ENCODE data around the gene NHLRC4.

NHLRC4 gene

DNA sequence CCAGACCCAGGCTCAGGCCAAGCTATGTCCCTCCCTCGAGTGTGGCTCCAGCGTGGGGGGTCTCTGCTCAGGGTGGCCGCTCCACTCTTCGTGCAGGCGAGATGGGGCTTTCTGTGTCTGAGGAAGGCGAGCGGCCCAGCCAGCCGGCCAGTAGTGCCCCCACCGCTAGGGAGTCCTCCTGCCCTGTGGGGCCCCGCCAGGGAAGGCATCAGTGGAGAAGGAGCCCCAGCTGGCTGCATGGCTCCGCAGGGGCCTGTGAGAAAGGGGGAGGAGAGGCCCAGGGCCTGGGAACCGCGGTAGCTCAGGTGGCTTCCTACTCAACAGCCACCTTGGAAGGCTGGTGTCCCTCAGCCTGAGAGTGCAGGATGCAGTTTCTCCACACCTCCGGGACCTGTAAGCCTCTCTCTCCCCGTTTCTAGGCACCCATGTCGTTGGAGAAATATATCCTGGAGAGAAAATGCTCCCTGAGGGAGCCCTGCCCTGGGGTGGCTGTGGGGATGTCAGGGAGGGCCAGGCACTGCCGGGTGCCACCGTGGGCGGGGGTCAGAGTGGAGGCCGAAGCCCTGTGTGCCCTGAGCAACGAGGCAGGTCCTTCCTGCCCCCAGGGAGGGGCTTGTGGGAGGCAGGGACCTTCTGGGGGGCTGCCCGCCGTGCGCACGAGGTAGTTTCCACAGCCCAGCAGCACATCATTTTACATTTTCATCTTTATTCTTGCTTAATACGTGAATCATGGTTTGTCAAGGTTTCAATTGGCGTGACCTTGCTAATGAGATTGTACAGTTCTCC lies 6.3 kb downstream of the NHLRC4 start:
- TF ChIP-seq POLR2AphosphoS5 (IDR thresholded peaks at IDR 0.05; ENCODE audit: low read depth, low read length) = no peak
- no peak for TF ChIP-seq SPI1 (IDR thresholded peaks at IDR 0.05; ENCODE audit: low read depth, low read length)
- TF ChIP-seq POU2F2 (IDR thresholded peaks at IDR 0.05; ENCODE audit: low read depth, low read length) = no peak
- no peak for TF ChIP-seq TAF1 (IDR thresholded peaks at IDR 0.05; ENCODE audit: low read depth, low read length)
- no peak for TF ChIP-seq POLR2A (IDR thresholded peaks at IDR 0.05; ENCODE audit: low read depth, low read length)
- no peak for TF ChIP-seq PAX5 (IDR thresholded peaks at IDR 0.05; ENCODE audit: insufficient read depth, low read length, severe bottlenecking)
- FAIRE-seq (no peak), DNase-seq (ENCODE audit: insufficient read length, low spot score) (no peak)

DNA sequence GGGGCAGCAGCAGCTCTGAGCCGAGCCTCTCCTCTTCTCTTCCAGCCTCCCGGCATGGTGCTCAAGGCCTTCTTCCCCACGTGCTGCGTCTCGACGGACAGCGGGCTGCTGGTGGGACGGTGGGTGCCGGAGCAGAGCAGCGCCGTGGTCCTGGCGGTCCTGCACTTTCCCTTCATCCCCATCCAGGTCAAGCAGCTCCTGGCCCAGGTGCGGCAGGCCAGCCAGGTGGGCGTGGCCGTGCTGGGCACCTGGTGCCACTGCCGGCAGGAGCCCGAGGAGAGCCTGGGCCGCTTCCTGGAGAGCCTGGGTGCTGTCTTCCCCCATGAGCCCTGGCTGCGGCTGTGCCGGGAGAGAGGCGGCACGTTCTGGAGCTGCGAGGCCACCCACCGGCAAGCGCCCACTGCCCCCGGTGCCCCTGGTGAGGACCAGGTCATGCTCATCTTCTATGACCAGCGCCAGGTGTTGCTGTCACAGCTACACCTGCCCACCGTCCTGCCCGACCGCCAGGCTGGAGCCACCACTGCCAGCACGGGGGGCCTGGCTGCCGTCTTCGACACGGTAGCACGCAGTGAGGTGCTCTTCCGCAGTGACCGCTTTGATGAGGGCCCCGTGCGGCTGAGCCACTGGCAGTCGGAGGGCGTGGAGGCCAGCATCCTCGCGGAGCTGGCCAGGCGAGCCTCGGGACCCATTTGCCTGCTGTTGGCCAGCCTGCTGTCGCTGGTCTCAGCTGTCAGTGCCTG lies 7.4 kb downstream of the NHLRC4 start:
- DNase-seq (ENCODE audit: insufficient read length, low spot score) (no peak), FAIRE-seq (no peak)
- TF ChIP-seq POLR2AphosphoS5 (IDR thresholded peaks at IDR 0.05; ENCODE audit: low read depth, low read length) (no peak), SPI1 (IDR thresholded peaks at IDR 0.05; ENCODE audit: low read depth, low read length) (no peak), POLR2A (IDR thresholded peaks at IDR 0.05; ENCODE audit: low read depth, low read length) (no peak)

DNA sequence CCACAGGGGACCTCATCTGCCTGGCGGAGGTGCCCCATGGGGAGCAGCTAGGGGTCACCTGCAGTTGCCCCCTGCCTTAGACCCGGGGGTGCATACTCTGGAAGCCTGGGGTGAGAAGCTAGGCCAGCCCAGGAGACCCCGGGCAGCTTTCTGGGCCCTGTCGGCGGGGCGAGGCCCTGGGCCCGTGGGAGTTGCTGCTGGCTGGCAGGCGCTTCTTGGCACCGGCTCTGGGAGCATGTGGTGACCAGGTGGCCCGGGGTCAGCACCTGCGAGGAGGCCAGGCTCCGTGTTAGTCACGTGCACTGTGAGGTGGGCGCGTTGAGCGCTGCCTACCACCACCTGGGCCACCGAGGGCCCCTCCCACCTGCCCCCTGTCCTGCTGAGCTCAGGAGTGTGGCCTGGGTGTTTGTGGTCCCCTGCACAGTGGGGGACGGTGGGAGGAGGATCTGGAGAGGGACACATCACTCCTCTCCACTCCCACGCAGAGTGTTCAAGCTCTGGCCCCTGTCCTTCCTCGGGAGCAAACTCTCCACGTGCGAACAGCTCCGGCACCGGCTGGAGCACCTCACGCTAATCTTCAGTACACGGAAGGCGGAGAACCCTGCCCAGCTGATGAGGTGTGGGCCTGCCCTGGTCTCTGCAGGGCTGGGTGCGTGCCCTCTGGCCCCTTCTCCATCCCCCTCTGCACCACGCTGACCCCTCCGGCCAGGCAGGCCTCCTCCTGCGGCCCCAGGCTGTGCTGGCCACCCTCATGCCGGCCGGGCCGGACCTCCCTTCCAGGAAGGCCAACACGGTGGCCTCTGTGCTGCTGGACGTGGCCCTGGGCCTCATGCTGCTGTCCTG lies 8.8 kb downstream of the NHLRC4 start:
- no peak for DNase-seq (ENCODE audit: insufficient read length, low spot score)
- TF ChIP-seq POLR2A (IDR thresholded peaks at IDR 0.05; ENCODE audit: low read depth, low read length) = no peak
- no peak for TF ChIP-seq POLR2AphosphoS5 (IDR thresholded peaks at IDR 0.05; ENCODE audit: low read depth, low read length)
- no peak for TF ChIP-seq SPI1 (IDR thresholded peaks at IDR 0.05; ENCODE audit: low read depth, low read length)
- no peak for TF ChIP-seq POU2F2 (IDR thresholded peaks at IDR 0.05; ENCODE audit: low read depth, low read length)
- no peak for TF ChIP-seq TAF1 (IDR thresholded peaks at IDR 0.05; ENCODE audit: low read depth, low read length)
- no peak for FAIRE-seq

GRCh38 chr16:576197-576822 lies 9.5 kb downstream of the NHLRC4 start:
- no peak for TF ChIP-seq POU2F2 (IDR thresholded peaks at IDR 0.05; ENCODE audit: low read depth, low read length)
- no peak for TF ChIP-seq POLR2AphosphoS5 (IDR thresholded peaks at IDR 0.05; ENCODE audit: low read depth, low read length)
- TF ChIP-seq PAX5 (IDR thresholded peaks at IDR 0.05; ENCODE audit: insufficient read depth, low read length, severe bottlenecking) = no peak
- TF ChIP-seq SPI1 (IDR thresholded peaks at IDR 0.05; ENCODE audit: low read depth, low read length) = no peak
- no peak for TF ChIP-seq POLR2A (IDR thresholded peaks at IDR 0.05; ENCODE audit: low read depth, low read length)
- TF ChIP-seq TAF1 (IDR thresholded peaks at IDR 0.05; ENCODE audit: low read depth, low read length) = no peak
- no peak for FAIRE-seq

GRCh38 chr16:576823-577201 lies 10.0 kb downstream of the NHLRC4 start:
- TF ChIP-seq POU2F2 (IDR thresholded peaks at IDR 0.05; ENCODE audit: low read depth, low read length) = no peak
- TF ChIP-seq TAF1 (IDR thresholded peaks at IDR 0.05; ENCODE audit: low read depth, low read length) = no peak
- no peak for TF ChIP-seq POLR2AphosphoS5 (IDR thresholded peaks at IDR 0.05; ENCODE audit: low read depth, low read length)
- no peak for TF ChIP-seq PAX5 (IDR thresholded peaks at IDR 0.05; ENCODE audit: insufficient read depth, low read length, severe bottlenecking)
- TF ChIP-seq SPI1 (IDR thresholded peaks at IDR 0.05; ENCODE audit: low read depth, low read length) = no peak
- TF ChIP-seq POLR2A (IDR thresholded peaks at IDR 0.05; ENCODE audit: low read depth, low read length) = no peak
- no peak for FAIRE-seq
- no peak for DNase-seq (ENCODE audit: insufficient read length, low spot score)

More at GRCh38 chr16:576197-576822, 9.5 kb downstream of the NHLRC4 start:
- no peak for DNase-seq (ENCODE audit: insufficient read length, low spot score)

DNA sequence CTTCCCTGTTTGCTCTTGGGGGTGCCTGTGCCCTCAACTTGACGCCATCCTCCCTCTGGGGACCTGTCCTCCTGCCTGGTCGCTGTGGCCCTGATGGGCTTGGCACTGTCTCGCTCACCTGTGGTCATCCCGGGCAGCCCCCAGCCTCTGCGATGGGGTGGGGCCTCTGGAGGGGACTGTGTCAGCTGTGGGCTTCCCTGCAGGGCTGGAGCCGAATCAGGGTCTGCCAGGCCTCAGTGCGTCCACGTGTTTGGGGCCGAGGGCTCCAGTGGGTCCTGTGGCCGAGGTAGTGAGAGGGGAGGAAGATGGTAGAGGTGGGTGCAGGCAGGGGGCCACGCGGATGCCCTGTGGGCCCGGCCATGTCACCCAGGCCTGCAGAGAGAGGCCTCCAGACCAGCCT lies 11.0 kb downstream of the NHLRC4 start:
- no peak for FAIRE-seq

DNA sequence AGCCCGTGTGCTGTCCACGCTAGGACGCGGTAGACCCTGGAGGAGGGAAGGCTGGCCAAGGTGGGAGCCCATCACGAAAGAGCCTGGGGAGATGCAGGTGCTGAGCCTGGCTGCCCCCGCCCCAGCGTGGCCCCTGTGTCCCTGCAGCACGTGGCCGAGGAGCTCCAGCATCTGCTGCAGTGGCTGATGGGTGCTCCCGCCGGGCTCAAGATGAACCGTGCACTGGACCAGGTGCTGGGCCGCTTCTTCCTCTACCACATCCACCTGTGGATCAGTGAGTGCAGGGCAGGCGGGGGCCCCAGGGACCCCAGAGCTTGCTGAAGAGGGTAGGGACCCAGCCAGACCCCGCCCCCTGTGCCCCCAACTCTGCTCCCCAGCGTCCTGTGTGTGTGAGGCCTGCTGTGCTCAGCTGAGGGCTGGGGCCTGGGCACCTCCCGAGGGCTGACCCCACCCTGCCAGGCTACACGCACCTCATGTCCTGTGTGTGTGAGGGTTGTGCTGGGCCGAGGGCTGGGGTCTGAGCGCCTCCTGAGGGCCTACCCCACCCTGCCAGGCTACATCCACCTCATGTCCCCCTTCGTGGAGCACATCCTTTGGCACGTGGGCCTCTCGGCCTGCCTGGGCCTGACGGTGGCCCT lies 11.5 kb downstream of the NHLRC4 start:
- no peak for FAIRE-seq
- DNase-seq (ENCODE audit: insufficient read length, low spot score) = no peak
- TF ChIP-seq TAF1 (IDR thresholded peaks at IDR 0.05; ENCODE audit: low read depth, low read length) = no peak
- no peak for TF ChIP-seq POLR2A (IDR thresholded peaks at IDR 0.05; ENCODE audit: low read depth, low read length)
- no peak for TF ChIP-seq POU2F2 (IDR thresholded peaks at IDR 0.05; ENCODE audit: low read depth, low read length)
- no peak for TF ChIP-seq POLR2AphosphoS5 (IDR thresholded peaks at IDR 0.05; ENCODE audit: low read depth, low read length)
- TF ChIP-seq PAX5 (IDR thresholded peaks at IDR 0.05; ENCODE audit: insufficient read depth, low read length, severe bottlenecking) = no peak
- TF ChIP-seq SPI1 (IDR thresholded peaks at IDR 0.05; ENCODE audit: low read depth, low read length) = no peak

More for the DNA sequence above, 11.0 kb downstream of the NHLRC4 start:
- no peak for TF ChIP-seq PAX5 (IDR thresholded peaks at IDR 0.05; ENCODE audit: insufficient read depth, low read length, severe bottlenecking)
- no peak for TF ChIP-seq SPI1 (IDR thresholded peaks at IDR 0.05; ENCODE audit: low read depth, low read length)
- no peak for TF ChIP-seq POU2F2 (IDR thresholded peaks at IDR 0.05; ENCODE audit: low read depth, low read length)
- no peak for TF ChIP-seq POLR2AphosphoS5 (IDR thresholded peaks at IDR 0.05; ENCODE audit: low read depth, low read length)
- TF ChIP-seq POLR2A (IDR thresholded peaks at IDR 0.05; ENCODE audit: low read depth, low read length) = no peak
- TF ChIP-seq TAF1 (IDR thresholded peaks at IDR 0.05; ENCODE audit: low read depth, low read length) = no peak
- no peak for DNase-seq (ENCODE audit: insufficient read length, low spot score)

DNA sequence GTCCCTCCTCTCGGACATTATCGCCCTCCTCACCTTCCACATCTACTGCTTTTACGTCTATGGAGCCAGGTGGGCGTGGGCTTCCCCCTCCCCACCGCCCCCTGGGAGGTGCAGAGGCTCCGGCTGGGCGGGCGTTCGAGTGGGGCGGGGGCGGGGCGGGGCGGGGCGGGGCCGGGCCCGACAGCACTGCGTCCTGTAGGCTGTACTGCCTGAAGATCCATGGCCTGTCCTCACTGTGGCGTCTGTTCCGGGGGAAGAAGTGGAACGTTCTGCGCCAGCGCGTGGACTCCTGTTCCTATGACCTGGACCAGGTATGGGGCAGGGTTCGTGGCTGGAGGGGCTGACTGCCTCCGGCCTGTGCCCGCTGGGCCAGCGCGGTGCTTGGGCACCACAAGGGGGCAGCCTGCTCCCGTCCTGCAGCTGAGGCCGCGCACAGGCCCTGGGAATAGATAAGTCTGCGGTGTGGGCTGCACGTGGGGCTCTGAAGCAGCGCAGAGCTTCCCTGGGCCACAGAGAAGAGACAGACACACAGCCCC lies 12.1 kb downstream of the NHLRC4 start:
- TF ChIP-seq SPI1 (IDR thresholded peaks at IDR 0.05; ENCODE audit: low read depth, low read length) (no peak), POLR2A (IDR thresholded peaks at IDR 0.05; ENCODE audit: low read depth, low read length) (no peak), PAX5 (IDR thresholded peaks at IDR 0.05; ENCODE audit: insufficient read depth, low read length, severe bottlenecking) (no peak), POU2F2 (IDR thresholded peaks at IDR 0.05; ENCODE audit: low read depth, low read length) (no peak), POLR2AphosphoS5 (IDR thresholded peaks at IDR 0.05; ENCODE audit: low read depth, low read length) (no peak), TAF1 (IDR thresholded peaks at IDR 0.05; ENCODE audit: low read depth, low read length) (no peak)
- DNase-seq (ENCODE audit: insufficient read length, low spot score) = peak; percentile 87
- FAIRE-seq = peak; percentile 89
